NB4 (cell line): Measurements from ENCODE around the gene FGD2.

ENCODE experiments used
- DNase-seq: peaks from one replicate; pipeline ENCODE4 v3.0.0; 2010; ENCODE audit warnings: low read depth
- H3K4me3 ChIP-seq: one replicate; pipeline ENCODE4 v1.5.1; 2011; ENCODE audit warnings: mild to moderate bottlenecking, low read depth, low read length, moderate library complexity
- CTCF ChIP-seq: IDR thresholded peaks from one replicate; pipeline ENCODE4 v1.5.1; 2012; ENCODE audit warnings: low read depth, low read length
- MAX ChIP-seq: IDR thresholded peaks from 2 replicates; pipeline ENCODE4 v1.6.1; 2011; ENCODE audit warnings: low read depth, low read length
- MYC ChIP-seq: IDR thresholded peaks from 2 replicates; pipeline ENCODE4 v1.6.1; 2011; ENCODE audit warnings: low read depth, low read length
- POLR2A ChIP-seq: IDR thresholded peaks from 2 replicates; pipeline ENCODE4 v1.6.1; 2011; ENCODE audit warnings: mild to moderate bottlenecking; ENCODE audit not compliant: insufficient read length; ENCODE audit errors: extremely low read depth

The FGD2 gene

GRCh38 chr6:37054580-37054979 lies 49.1 kb downstream of the FGD2 start:
- TF ChIP-seq MYC (no peak), MAX (no peak), CTCF (no peak), POLR2A (no peak)
- DNase-seq = no peak
- no peak overlapping the region for H3K4me3 ChIP-seq

- DNase-seq = no peak
- no peak for TF ChIP-seq MAX
- no peak for TF ChIP-seq POLR2A
- TF ChIP-seq CTCF = no peak
- TF ChIP-seq MYC = no peak
- no peak overlapping the region for H3K4me3 ChIP-seq
Observed at GRCh38 chr6:37056112-37056403, 50.6 kb downstream of the FGD2 start.

- TF ChIP-seq MYC (no peak), POLR2A (no peak), CTCF (no peak), MAX (no peak)
- H3K4me3 ChIP-seq = no peak overlapping the region
- DNase-seq = no peak
Observed at GRCh38 chr6:37056439-37057127, 51.1 kb downstream of the FGD2 start.

DNA sequence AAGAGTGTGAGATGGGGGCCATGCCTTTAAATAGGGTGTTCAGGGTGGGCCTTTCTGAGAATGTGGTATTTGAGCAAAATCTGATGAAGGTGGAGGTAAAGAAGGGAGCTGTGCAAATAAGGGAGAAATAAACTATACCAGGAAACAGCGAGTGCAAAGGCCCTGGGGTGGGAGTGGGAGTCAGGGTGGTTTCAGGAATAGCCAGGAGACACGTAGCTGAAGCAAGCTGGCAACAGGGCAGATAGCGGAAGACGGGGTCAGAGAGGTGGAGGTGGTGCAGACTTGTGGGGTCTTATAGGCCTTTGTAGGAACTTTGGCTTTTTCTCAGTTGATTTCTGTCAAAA lies 51.6 kb downstream of the FGD2 start:
- TF ChIP-seq CTCF (no peak), POLR2A (no peak), MAX (no peak), MYC (no peak)
- no peak for DNase-seq
- H3K4me3 ChIP-seq = no peak overlapping the region

GRCh38 chr6:37057678-37058077 lies 52.2 kb downstream of the FGD2 start:
- TF ChIP-seq MYC (no peak), CTCF (no peak), MAX (no peak), POLR2A (no peak)
- no peak for DNase-seq

More at GRCh38 chr6:37057678-37058077, 52.2 kb downstream of the FGD2 start:
- no peak overlapping the region for H3K4me3 ChIP-seq
